SH-SY5Y (cell line): ENCODE results near the gene ADAMTS2.

Source experiments
- GATA2 ChIP-seq: IDR thresholded peaks from 2 replicates; pipeline ENCODE4 v1.6.1; 2011; ENCODE audit warnings: mild to moderate bottlenecking, low read depth, low read length
- GATA3 ChIP-seq: IDR thresholded peaks from 2 replicates; pipeline ENCODE4 v1.6.1; 2011; ENCODE audit warnings: low read depth, mild to moderate bottlenecking, low read length, moderate library complexity

The ADAMTS2 gene

DNA sequence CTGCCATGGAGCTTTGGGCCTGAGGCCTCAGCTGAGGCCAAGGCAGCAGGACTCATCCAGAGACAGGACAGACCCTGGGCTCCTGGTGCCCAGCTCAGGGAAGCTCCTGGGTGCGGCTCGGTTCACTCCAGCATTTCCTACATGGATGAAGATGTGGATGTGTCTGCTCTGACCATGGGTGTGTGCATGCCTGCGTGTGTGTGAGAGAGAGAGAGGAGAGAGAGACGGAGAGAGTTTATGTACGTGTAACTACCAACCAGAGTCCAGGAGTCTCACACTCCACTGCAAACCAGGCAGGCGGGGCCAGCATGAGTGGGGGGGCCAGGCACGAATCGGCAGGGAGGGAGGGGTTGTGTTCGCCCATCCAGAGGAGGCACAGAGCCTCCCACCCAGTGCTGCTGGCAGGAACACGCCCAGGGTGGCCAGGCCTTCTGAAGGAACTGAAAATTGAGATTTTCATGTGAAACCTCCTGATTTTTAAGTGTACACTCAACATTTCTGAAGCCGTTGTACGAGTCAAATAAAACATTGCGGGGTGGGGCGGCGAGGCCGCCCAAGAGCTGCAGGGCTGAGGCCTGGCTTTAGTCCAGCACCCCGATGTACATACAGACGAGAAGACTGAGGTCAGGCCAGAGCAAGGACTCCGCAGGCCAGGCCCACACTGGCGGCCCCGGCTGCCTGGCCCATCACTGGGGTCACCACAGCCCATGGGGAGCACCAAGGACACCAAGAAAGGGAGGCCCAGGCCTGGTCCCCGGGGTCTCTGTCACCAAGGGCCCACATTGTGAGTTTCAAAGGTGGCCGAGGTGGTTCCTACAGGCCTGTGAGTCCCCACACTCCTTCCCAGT, 88.7 kb downstream of the ADAMTS2 start:
- TF ChIP-seq GATA2, result no peak
- TF ChIP-seq GATA3, result no peak

DNA sequence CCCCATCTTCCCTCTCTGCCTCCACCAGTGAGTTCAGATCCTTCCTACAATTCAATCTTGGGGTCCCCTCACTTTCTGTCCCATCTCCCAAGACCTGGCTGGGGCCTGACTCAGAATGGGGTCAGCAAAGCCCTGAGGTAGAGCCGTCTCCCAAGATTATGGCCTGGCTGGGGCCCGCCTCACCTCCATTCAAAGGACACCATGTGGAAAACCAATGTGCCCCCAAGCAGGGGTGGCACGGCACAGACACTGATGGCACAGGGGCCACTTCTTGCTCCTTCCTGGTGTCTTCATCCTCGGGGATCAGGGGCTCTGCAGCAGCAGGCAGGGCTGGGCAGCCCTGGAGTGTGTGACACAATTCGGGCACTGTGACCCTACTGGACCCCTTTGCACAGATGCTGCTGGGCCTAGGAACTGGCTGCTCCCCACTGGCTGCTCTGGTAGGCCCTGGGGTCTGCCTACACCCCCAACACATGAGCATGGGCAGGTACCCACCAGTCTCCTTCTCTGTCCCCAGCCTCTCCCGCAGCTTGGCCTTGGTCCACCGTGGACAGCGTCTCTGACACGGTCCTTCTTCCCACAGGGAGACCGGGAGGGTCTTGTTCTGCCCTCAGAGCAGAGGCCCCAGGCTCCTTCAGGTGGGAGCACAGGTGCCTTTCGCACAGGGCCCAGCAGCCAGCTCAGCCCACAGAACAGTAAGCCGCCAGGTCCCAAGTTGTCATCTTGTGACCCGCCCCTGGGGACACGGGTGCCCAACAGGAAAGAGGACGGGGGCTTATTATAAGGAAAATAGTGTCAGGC, 89.5 kb downstream of the ADAMTS2 start:
- TF ChIP-seq GATA3, result no peak
- no peak for TF ChIP-seq GATA2

DNA sequence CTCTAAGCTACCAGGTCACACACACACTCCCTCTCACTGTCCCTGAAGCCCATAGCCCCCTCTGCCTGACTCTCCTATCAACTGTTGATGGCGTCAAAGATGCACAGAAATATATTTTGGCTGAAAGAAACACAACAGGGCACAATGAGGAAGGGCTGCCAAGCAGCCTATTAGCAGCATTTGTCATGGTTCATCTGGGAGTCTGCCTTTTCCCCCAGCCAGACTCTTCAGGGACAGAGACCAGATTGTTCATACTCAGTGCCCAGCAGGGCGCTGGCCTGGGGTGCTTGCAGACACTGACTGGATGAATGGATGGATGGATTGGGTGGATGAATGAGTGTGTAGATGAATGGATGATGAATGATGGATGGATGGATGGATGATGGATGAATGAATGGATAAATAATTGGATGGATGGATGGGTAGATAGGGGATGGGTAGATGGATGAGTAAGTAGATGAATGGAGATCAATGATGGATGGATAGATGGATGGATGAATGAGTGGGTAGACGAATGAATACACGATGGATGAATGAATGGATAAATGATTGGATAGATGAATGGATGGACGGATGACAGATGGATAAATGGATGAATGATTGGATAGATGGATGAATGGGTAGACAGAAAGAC, 90.5 kb downstream of the ADAMTS2 start:
- TF ChIP-seq GATA2 (no peak), GATA3 (no peak)

DNA sequence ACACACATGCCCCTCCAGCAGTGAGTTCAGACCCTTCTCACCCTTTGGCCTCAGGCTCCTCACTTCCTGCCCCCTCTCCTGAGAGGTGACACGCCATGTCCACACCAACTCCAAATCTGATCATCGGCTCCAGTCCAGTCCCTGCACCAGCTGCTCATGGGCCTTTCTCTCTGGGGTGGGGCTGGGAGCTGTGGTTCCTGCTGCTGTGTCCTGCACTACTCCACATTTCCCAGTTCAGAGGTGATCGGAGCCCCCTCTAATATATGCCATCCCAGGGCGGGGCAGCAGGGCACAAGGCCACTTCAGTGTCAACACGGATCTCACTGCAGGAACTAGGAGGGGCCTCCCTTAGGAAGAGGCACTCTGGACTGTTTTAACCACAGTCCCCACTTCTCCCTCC, 91.5 kb downstream of the ADAMTS2 start:
- no peak for TF ChIP-seq GATA2
- no peak for TF ChIP-seq GATA3

DNA sequence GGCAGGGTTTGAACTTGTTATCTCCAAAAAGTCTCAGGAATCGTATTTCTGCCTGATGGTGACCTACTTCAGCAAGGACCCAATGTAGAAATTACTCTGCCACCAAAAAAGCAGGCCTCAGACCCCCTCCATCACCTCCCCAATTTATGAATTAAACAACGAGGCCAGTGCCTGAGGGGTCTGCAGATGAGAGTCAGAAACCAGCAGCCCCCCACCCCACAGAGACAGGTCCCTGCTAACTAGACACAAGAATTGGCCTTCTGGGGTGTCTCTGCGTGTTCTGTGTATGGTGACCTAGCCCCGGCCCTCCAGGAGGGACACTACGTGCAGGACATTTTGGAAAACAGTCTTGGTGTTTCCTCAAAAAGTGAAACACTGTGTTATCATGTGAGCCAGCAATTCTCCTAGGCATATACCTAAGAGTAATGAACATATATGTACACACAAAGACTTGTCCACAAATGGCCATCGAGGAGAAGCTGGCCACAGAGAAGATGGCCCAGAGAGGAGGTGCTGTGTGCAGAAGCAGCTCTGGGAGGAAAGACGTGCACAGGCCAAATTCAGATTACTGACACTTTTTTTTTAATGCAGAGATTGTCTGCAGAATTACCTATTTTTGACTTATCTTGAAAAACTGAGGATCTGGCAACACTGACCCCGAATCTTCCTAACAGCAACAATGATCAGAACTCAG, 93.8 kb downstream of the ADAMTS2 start:
- TF ChIP-seq GATA3 (no peak), GATA2 (no peak)

DNA sequence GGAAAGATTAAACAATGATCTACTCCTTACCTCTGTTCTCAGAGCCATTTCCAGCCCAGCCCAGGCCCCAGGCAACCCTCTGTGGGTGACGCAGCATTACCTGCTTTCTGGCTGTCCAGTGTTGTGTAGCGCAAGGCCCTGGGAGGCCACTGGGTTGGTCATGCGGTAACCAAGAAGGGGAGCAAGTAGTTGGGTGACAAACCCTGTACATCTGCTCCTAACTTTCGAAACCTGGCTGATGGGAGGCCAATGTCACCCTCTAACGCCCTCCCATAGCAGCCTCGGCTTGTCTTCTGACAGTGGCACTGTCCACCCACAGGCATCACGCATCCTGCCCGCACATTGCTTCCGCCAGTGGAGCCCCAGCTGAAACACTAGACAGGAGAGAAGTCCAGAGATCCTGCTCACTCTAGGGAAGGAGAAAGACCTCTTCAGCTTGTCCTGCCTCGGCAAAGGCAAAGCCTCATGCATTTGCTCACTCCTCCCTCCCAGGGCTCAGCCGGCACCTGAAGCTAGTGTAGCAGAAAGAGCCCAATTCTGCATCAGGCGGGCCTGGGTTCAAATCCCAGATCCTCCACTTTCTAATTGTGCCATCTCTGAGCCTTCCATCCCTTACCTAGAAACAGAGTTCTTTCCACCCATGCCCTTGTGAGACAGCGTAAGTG, 94.6 kb downstream of the ADAMTS2 start:
- TF ChIP-seq GATA3 (no peak), GATA2 (no peak)

DNA sequence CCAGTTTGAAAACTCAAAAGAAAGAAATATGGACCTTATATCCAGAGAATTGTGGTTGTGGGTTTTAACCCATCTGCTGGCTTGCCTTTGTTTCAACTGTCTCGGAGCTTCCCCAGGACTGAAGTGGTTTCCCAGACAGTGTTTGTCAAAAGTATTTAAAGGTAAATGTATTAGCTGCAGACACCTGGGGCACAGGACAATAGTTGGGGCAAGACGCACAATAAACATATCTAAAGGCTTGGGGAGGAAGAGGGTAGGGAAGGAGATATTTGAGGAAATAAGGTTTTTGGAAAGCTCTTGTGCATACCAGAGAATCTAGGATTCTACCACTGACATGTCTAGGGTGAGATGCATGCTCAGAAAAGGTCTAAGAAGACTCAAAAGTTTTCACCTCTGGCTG, 99.0 kb downstream of the ADAMTS2 start:
- no peak for TF ChIP-seq GATA3
- no peak for TF ChIP-seq GATA2

DNA sequence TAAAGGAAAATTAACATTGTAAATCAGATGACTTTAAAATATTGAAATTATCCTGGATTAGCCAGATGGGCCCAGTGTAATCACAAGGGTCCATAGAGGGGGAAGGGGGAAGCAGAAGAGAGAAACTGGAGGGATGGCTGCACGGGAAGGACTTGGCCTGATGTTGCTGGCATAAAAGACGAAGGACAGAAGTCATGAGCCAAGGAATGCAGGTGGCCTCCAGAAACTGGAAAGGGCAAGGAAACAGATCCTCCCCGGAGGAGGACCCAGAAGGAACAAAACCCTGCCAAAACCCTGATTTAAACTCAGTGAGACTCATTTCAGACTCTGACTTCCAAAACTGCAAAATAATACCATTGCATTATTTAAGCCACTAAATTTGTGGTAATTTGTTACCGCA, 100.2 kb downstream of the ADAMTS2 start:
- TF ChIP-seq GATA2 (no peak), GATA3 (no peak)

DNA sequence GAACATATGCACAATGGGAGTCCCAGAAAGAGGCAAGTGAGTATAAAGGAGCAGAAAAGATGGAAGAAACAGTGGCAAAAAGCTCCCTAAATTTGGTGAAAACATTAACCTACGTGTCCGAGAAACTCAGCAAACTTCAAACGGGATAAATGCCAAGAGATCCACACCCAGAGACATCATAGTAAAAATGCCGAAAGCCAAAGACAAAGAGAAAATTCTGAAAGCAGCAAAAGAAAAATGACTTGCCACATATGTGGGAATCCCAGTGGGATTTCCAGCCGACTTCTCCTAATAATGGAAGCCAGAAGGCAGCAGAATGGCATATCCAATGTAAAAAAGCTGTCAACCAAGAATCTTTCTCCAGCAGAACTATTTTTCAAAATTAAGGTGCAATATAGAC, 101.2 kb downstream of the ADAMTS2 start:
- TF ChIP-seq GATA2 (no peak), GATA3 (no peak)

DNA sequence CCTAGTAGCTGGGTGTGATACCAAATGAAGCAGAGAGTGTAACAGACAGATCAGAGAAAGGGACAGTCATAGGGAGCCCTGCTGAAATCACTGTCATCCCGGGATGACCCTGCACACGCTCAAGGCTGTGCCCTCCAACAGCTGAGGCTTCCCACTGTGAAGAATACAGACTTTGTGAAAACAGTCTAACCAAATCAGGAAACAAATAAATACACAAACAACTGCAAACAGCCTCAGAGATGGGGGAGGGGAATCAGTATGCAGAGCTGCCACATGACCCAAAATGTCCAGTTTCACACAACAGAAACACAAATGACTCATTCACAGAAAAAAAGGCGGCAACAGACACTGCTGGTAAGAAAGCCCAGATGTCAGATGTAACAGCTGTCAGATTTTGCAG, 101.9 kb downstream of the ADAMTS2 start:
- TF ChIP-seq GATA2, result no peak
- no peak for TF ChIP-seq GATA3

DNA sequence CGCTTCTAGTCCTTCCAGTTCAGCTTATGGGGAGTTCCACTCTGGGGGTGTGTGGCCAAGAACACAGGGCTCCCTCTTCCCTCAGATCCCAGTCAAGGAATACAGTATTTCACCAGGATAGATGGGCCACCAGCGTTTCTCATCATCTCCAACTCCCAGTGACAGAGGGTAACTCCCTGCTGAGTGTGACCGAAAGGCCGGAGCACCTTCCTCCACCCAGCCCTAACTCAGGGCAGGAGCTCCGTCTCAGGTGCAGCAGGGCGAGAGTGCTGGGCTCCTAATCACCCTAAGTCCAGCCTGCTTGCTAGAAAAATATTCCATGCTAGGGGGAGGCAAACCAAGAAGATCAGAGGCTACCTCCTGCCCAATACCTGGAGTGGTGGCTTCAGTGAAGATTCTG, 102.6 kb downstream of the ADAMTS2 start:
- TF ChIP-seq GATA2, result no peak
- TF ChIP-seq GATA3, result no peak

DNA sequence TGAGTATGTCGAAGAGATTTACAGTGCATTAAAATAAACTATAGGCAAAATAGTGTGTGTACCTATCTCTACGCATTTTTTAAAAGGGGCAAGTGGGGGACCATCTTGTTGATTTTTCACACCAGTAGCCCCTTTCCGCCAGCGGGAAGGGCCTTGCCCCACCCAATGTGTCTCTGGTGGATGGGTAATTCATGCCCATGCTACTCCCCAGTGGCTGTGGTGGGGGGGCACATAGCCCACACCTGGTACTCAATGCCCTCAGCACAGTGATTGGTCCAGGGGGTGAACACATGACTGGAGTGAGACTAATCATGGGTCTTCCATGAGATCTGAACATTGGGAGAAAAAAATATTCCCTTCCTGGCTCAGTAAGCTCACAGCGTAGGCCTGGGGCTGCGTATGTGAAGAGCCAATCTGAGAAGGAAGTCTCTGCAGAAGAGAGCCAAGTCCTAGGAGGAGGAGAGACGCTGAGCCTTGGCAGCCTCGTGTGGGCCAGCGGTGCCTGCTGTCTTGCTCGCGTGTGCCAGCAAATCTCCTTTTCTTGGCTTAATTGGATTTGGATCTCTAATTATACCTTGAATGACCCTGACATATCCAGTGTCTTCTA, 103.4 kb downstream of the ADAMTS2 start:
- TF ChIP-seq GATA2 (no peak), GATA3 (no peak)

DNA sequence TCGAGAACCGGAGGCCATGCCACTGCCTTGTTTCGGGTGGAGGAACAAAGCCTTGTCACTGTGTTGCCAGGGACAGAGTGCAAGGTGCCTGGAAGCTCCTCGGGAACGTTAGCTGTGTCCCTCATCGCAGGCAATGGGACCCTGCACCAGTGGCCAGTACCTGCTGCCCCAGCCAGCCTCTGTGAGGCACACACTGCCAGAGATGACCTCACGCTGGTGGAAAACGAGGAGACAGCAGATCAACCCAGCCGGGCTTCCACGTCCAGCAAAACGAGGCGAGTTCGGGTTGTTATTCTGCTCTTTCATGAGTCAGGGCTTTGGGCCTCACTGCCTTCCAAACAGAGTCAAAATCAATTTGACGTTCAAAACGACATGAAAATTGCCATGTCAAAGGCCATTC, 104.1 kb downstream of the ADAMTS2 start:
- no peak for TF ChIP-seq GATA3
- no peak for TF ChIP-seq GATA2

DNA sequence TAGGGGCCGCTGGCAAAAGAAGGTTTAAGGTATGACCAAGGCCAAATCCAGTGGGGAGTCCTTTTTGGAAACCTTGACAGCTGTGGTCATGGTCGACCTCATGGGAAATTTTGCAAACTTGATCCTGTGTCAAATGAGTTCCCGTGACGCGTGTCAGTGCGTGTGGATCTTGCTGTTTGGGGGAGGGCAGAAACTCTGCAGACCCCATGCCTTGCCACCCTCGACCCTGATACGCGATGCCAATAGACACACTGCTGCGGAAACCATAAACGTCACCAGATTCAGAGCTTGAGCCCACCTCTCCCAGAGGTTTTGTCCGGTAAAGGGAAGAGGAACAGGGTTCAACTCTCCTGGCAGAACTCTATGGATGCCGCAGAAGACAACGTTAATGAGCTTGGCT, 104.7 kb downstream of the ADAMTS2 start:
- no peak for TF ChIP-seq GATA2
- TF ChIP-seq GATA3, result no peak
